NT2/D1 (cell line): ENCODE data around the gene INSM2.

Source experiments
- DNase-seq: peaks from one replicate; pipeline ENCODE4 v3.0.0-alpha.2; 2011; ENCODE audit warnings: low read depth, low spot score
- H3K27me3 ChIP-seq: 2 replicates; pipeline ENCODE4 v1.6.0; 2011; ENCODE audit warnings: mild to moderate bottlenecking; ENCODE audit not compliant: insufficient read length, insufficient read depth
- H3K36me3 ChIP-seq: 2 replicates; pipeline ENCODE4 v1.6.1; 2011; ENCODE audit warnings: mild to moderate bottlenecking, low read length, mixed read lengths; ENCODE audit not compliant: insufficient read depth, insufficient read length
- H3K4me1 ChIP-seq: 2 replicates; pipeline ENCODE4 v1.5.1; 2011; ENCODE audit not compliant: insufficient read depth, insufficient read length
- H3K4me3 ChIP-seq: 2 replicates; pipeline ENCODE4 v1.5.1; 2011; ENCODE audit warnings: low read depth; ENCODE audit not compliant: insufficient read length
- H3K9ac ChIP-seq: 2 replicates; pipeline ENCODE4 v1.6.0; 2011; ENCODE audit warnings: low read depth; ENCODE audit not compliant: insufficient read length
- H3K9me3 ChIP-seq: 2 replicates; pipeline ENCODE4 v1.5.1; 2011; ENCODE audit warnings: mild to moderate bottlenecking, low read length; ENCODE audit not compliant: insufficient read depth
- SUZ12 ChIP-seq: IDR thresholded peaks from 2 replicates; pipeline ENCODE4 v1.6.1; 2011; ENCODE audit not compliant: insufficient read length, insufficient read depth; ENCODE audit errors: extremely low read depth
- YY1 ChIP-seq: IDR thresholded peaks from 2 replicates; pipeline ENCODE4 v1.6.1; 2011; ENCODE audit not compliant: insufficient read length, insufficient read depth
- ZNF274 ChIP-seq: IDR thresholded peaks from 2 replicates; pipeline ENCODE4 v1.6.1; 2011; ENCODE audit warnings: mild to moderate bottlenecking, low read depth, low read length

INSM2 gene

DNA sequence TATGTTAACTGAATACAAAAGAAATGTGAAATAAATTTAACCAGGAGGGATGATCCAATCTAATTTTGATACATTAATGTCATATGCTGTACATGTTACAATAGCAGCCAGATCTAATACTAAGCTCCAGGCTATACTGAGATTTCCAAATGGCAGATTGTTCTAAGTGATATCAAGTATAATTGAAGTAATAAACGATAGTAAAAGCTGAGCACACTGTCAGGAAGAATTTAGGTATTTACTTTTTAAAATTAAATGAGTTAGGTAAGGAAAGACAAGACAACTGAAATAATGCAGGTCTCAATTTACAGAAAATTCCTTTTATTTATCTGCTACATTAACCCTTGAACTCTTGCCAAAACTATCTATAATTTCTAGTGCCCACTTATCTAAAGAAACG is 39.9 kb downstream of the INSM2 start:
- H3K36me3 ChIP-seq: no peaks in the 10 kb centered on the region
- no peak for DNase-seq
- no peaks in the 10 kb centered on the region for H3K27me3 ChIP-seq
- H3K4me3 ChIP-seq: no peak overlapping the region
- no peak overlapping the region for H3K9ac ChIP-seq
- no peak for TF ChIP-seq SUZ12
- no peak for TF ChIP-seq ZNF274
- no peak for TF ChIP-seq YY1
- no peaks in the 10 kb centered on the region for H3K9me3 ChIP-seq
- no peaks in the 10 kb centered on the region for H3K4me1 ChIP-seq

- Histone ChIP-seq H3K27me3 (no peaks in the 10 kb centered on the region), H3K9me3 (no peaks in the 10 kb centered on the region), H3K4me3 (no peak overlapping the region), H3K36me3 (no peaks in the 10 kb centered on the region), H3K4me1 (no peaks in the 10 kb centered on the region), H3K9ac (no peak overlapping the region)
- no peak for DNase-seq
- TF ChIP-seq ZNF274 (no peak), SUZ12 (no peak)
Measured at GRCh38 chr14:35576260-35576659, 42.3 kb downstream of the INSM2 start.

GRCh38 chr14:35576856-35577255 is 42.9 kb downstream of the INSM2 start:
- no peak for DNase-seq
- Histone ChIP-seq H3K27me3 (no peaks in the 10 kb centered on the region), H3K36me3 (no peaks in the 10 kb centered on the region), H3K9me3 (no peaks in the 10 kb centered on the region), H3K9ac (no peak overlapping the region), H3K4me1 (no peaks in the 10 kb centered on the region), H3K4me3 (no peak overlapping the region)
- TF ChIP-seq SUZ12 (no peak), ZNF274 (no peak), YY1 (no peak)

DNA sequence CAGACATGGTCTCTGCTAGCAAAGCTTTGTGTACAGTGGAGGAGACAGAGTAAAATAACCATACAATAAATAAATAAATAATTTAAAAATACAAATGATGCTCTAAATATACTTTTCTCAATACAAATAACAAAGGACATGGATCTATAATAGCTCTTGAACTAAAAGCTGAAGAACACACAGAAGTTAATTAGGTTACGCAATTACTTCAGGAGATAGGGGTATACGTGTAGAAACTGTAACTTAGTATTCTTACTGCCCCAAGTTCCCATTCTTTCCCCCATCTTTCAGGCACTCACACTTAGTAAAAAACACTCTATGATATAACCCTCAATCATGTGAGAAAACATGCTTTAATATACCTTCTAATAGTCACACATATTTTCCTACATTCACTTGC is 44.2 kb downstream of the INSM2 start:
- no peaks in the 10 kb centered on the region for H3K36me3 ChIP-seq
- no peak for DNase-seq

DNA sequence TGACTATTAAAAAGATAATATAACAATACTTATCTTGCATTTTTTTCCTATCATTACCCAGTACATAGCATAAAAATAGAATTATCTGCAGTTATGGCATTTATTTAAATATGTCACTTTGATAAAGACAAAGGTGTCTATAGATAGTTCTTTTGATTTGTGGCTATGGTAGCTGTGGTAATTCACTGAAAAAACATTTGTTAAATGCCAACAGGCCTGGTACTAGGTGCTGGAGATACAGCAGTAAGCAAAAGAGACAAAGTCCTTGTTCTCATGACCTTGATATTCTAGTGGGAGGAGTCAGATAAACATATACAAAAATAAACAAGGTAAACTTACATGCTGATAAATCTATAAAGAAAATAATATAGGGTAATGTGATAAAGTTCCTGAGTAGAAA is 44.7 kb downstream of the INSM2 start:
- no peak for DNase-seq
- no peaks in the 10 kb centered on the region for H3K36me3 ChIP-seq
- no peaks in the 10 kb centered on the region for H3K27me3 ChIP-seq
- H3K9me3 ChIP-seq: no peaks in the 10 kb centered on the region
- H3K4me3 ChIP-seq: no peak overlapping the region
- no peaks in the 10 kb centered on the region for H3K4me1 ChIP-seq
- no peak for TF ChIP-seq YY1
- no peak for TF ChIP-seq ZNF274
- TF ChIP-seq SUZ12: no peak
- H3K9ac ChIP-seq: no peak overlapping the region

More for the DNA sequence above, 44.2 kb downstream of the INSM2 start:
- Histone ChIP-seq H3K9me3 (no peaks in the 10 kb centered on the region), H3K4me1 (no peaks in the 10 kb centered on the region), H3K9ac (no peak overlapping the region), H3K27me3 (no peaks in the 10 kb centered on the region), H3K4me3 (no peak overlapping the region)
- TF ChIP-seq ZNF274 (no peak), SUZ12 (no peak), YY1 (no peak)
